ENCODE results near the gene CAMK1.

Gene CAMK1

DNA sequence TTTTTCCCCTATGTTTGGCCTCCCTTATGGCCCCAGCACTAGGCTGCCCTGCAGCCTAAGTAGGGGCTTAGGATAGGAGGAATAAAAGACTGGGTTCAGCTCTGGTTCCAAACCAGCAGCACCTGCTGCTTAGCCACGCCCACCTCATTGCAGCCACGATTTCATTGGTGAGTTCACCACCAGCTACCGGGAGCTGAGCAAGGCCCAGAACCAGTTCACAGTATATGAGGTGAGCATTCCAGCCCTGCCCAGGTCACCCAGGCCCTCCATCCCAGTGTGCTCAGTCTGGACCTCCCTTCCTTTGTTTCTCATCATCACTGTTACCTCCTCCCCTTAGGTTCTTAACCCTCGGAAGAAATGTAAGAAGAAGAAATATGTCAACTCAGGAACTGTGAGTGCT is 54.6 kb downstream of the CAMK1 start:
- H3K27ac ChIP-seq = no peak overlapping the region
- TF ChIP-seq, protein P1, sequence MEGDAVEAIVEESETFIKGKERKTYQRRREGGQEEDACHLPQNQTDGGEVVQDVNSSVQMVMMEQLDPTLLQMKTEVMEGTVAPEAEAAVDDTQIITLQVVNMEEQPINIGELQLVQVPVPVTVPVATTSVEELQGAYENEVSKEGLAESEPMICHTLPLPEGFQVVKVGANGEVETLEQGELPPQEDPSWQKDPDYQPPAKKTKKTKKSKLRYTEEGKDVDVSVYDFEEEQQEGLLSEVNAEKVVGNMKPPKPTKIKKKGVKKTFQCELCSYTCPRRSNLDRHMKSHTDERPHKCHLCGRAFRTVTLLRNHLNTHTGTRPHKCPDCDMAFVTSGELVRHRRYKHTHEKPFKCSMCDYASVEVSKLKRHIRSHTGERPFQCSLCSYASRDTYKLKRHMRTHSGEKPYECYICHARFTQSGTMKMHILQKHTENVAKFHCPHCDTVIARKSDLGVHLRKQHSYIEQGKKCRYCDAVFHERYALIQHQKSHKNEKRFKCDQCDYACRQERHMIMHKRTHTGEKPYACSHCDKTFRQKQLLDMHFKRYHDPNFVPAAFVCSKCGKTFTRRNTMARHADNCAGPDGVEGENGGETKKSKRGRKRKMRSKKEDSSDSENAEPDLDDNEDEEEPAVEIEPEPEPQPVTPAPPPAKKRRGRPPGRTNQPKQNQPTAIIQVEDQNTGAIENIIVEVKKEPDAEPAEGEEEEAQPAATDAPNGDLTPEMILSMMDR (conservative IDR thresholded peaks at IDR 0.05) = no peak

- H3K27ac ChIP-seq = no peak overlapping the region
These were observed 56.6 kb downstream of the CAMK1 start for GRCh38 chr3:9713142-9713541.

DNA sequence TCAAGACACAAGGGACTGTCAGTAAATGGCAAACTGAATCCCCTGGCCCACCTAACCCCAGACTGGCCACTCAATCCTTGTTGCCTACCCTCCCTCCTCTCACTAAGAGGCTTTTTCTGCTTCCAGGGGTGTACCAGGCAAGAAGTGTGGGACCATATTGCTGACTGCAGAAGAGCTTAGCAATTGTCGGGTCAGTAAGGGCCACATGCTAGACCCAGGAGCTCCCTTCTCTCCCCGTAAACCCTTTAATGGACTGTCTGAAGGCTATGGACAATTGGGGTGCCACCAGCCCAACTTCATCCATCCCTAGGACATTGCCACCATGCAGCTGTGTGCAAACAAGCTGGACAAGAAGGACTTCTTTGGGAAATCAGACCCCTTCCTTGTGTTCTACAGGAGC is 57.3 kb downstream of the CAMK1 start:
- H3K27ac ChIP-seq = no peak overlapping the region
- TF ChIP-seq, protein P1 (conservative IDR thresholded peaks at IDR 0.05) = no peak

More at GRCh38 chr3:9713142-9713541, 56.6 kb downstream of the CAMK1 start:
- TF ChIP-seq, protein P1 (conservative IDR thresholded peaks at IDR 0.05) = no peak

DNA sequence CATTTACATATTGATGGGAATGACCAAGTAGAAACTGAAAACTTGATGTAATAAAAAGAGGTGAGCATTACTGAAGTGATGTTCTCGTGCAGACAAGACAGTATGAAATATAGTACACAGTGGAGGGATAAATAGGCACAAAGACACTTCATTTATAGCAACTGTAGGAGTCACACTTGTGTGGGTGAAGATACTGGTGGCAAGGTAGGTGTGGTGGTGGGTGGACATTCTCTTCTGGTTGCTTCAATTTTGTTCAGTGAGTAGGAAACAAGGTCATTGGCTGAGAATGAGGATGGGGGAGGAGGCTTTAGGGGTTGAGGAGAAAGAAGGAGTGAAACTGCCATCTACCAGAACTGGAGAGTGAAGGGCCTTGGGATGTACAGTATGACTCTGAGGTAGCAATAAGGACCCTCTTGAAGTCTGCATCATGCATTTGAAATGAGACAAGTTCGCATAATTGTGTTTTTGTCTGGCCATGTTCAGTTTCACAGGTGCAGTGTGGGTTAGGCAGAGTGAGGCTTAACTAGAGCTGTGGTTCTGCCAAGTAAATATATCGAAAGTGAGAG is 59.5 kb downstream of the CAMK1 start:
- TF ChIP-seq, protein P1 (conservative IDR thresholded peaks at IDR 0.05) = no peak
- no peak overlapping the region for H3K27ac ChIP-seq
